ENCODE measurements around the gene MEIKIN.

The MEIKIN gene, protein sequence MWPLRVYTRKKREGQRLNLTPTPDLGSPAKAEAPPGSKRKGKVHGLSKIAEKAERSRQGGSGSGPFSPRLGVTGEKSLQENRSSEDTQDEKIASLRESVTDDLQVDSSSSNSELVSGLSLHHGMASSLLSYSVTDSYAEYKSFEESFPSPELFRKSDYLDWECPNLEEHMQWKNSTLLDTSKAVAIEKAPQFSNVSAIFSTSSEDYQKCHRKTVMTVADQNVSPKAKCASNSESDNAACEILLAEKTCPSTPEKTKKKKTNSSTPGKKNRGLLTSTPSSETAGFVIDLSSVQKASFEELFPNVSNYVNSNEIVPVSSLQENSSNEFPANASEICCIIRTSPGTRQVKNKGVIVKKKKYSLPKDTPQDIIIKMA

DNA sequence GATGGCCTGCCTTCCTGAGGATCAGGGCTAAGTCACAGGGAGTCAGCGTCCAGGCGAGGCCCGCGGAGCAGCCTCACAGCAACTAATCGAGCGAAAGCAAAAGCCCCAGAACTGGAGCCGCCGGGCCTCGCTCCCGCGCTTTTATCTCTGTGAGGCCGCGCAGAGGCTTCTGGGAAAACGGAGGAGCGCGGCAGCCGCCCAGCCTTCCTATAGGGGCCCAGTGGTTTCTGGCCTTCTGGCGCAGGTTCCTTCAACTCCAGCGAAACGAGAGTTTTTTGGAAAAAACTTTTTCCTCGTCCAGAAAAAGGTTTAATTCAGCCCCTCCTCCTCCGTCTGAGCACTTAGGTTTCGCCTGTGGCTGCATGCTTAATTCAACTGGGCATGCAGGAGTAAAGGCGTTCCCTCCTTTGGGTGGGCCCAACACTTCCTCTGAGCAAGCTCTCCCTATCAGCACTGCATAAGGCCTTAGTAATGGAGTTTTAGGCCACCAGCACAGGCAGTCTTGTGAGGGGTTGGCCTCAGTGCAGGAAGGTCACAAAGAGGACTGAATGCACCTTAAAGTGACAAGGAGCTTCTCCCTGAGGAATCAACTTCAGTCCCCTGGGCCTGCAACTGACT lies at the start of gene MEIKIN:
Gene MEIKIN, minus strand, starts transcription at position 113 of the 618 bp plus-strand sequence. CDS start 158 bp downstream, outside the sequence.
- peak within 1 kb of the TSS; percentile 62 for H3K27ac ChIP-seq
- TF ChIP-seq, protein P1, sequence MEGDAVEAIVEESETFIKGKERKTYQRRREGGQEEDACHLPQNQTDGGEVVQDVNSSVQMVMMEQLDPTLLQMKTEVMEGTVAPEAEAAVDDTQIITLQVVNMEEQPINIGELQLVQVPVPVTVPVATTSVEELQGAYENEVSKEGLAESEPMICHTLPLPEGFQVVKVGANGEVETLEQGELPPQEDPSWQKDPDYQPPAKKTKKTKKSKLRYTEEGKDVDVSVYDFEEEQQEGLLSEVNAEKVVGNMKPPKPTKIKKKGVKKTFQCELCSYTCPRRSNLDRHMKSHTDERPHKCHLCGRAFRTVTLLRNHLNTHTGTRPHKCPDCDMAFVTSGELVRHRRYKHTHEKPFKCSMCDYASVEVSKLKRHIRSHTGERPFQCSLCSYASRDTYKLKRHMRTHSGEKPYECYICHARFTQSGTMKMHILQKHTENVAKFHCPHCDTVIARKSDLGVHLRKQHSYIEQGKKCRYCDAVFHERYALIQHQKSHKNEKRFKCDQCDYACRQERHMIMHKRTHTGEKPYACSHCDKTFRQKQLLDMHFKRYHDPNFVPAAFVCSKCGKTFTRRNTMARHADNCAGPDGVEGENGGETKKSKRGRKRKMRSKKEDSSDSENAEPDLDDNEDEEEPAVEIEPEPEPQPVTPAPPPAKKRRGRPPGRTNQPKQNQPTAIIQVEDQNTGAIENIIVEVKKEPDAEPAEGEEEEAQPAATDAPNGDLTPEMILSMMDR (conservative IDR thresholded peaks at IDR 0.05) = no peak

DNA sequence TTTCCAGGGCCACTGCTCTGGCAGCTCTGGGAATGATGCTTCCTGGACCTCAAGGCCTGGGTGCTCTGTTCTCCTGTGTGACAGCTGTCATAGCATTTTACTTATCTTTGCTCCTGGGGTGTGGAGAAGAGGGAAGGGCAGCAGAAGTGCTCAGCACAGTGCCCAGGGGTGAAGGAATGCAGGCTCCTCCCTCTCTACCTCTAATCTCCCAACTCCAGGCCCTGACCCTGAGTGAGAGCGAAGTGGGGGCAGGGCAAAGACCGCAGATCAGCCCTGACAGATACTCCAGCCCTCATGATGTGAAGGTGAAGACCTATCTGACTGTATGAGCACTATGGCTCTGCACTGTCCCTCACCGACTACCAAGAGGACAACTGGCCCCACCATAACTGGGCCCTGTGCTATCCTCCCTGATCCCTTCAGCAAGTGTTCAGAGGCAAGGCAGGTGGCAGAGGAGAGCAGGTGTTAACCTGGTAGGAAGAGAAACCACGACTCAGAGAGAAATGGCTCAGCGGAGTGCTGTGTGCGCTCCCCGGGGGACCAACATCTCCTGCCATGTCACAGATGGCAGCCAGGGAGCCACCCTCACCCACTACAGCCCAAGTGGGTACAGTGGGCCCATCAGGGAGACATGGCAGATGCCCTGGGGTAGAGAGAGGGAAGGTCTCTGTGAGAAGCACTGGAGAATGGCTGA lies 49.2 kb upstream of the MEIKIN start:
- H3K27ac ChIP-seq = no peak overlapping the region
- TF ChIP-seq, protein P1 (conservative IDR thresholded peaks at IDR 0.05) = no peak
- no peak for TF ChIP-seq ZFX (IDR thresholded peaks at IDR 0.05)

DNA sequence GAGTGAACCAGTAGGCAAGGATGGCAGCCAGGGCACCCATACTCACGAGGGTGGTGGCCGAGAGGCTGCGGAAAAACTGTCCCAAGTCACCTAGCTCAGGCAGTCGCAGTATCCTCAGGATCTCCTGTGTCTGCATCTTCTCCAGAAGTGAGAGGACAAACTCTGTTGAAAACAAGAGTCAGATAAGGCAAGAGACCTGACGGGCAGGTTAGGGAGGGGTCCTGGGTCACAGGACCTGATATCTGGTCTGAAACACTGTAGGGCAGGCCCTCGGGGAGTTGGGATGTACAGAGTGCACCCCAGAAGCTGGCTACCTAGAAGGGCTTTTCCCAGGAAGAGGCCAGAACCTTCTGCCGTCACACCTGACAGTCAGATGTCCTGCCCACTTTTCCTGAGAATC lies 48.6 kb upstream of the MEIKIN start:
- no peak for TF ChIP-seq ZFX (IDR thresholded peaks at IDR 0.05)
- TF ChIP-seq, protein P1 (conservative IDR thresholded peaks at IDR 0.05) = no peak
- H3K27ac ChIP-seq = no peak overlapping the region

DNA sequence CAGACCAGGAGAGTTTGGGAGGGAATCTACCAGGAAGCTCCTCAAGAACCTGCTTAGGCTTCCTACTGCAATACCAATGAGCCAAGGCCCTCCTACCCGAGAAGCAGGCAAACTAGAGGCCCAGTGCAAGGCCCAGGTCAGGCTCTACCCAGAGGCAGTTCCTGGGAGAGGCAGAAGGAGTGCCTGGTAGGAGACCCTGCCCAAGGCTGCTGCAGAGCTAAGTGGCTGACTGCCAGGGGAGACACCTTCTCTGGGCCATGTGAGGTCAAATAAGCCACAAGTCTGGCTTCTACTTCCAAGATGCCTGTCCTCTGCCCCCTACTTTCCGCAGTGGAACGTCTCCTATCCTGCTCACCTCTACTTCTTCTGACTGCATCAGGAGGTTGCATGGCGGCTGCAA lies 48.2 kb upstream of the MEIKIN start:
- TF ChIP-seq, protein P1 (conservative IDR thresholded peaks at IDR 0.05) = no peak
- TF ChIP-seq ZFX (IDR thresholded peaks at IDR 0.05) = no peak
- no peak overlapping the region for H3K27ac ChIP-seq

DNA sequence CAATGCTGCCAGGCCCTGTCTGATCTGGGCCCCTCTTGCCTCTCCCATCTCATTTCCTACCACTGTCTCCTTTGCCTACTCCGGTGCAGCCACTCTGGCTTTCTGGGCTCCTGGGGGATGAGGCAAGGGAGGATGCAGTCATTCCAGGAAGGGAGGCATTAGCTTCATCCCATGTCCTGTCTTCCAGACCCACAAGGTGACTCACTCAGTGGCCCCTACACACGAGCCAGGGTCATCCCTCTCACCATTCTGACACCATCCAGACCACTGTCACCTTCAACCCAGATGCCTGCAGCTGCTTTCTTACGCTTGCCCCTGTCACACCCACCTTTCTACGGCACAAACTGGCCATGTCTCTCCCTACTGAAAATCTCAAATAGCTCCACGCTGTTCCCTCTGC lies 46.9 kb upstream of the MEIKIN start:
- TF ChIP-seq ZFX (IDR thresholded peaks at IDR 0.05) = no peak
- TF ChIP-seq, protein P1 (conservative IDR thresholded peaks at IDR 0.05) = no peak
- H3K27ac ChIP-seq = no peak overlapping the region

DNA sequence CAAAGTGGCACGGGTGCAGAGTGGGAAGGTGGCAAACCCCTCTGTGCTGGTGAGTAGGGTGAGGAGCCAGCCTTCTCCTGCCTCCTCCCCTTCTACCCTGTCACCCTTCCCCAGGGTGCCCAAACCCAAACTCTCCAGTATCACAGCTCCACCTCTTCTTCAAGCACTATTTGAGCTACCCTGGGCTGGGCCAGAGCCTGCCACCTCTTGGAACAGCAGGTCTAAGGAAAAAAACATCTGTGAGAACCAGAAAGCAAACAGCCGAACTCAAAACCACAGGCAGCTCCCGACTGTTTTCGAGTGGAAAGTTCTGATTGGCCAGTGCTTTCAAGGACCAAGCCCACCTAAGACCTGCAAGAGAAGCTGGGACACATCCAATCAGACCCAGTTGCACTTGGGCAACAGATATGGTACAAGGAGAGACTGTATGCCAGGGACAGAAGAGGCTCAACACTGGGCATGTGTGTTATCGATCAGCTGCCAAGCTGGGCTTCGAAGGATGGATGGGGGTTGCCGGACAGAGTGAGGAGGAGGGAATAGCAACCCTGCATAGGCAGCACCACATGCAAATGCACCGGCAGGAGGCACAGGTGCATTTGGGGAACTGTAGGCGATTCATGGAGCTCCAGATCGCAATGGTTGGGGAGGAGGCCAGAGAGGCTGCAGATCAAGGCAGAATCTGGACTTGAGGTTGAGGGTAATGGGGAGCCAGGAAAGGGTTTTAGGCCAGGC lies 46.3 kb upstream of the MEIKIN start:
- H3K27ac ChIP-seq = no peak overlapping the region
- no peak for TF ChIP-seq ZFX (IDR thresholded peaks at IDR 0.05)
- TF ChIP-seq, protein P1 (conservative IDR thresholded peaks at IDR 0.05) = no peak
